HepG2 (cell line): ENCODE data around the gene CHRNB1. TPM values are rescaled to one million over a fixed set of nuclear protein-coding genes. Genes with fewer than 3 reads are reported as not detected.

Experiments
- ATAC-seq: fragments of 200-7000 bp; cut with Tn5 transposase; 3 replicates; pipeline ENCODE4 v1.9.1; 2020; ENCODE audit warnings: mild to moderate bottlenecking, moderate library complexity
- BruUV-seq: library from RNA; stranded (reverse); fragments of 400-500 nt; replicated peaks from 2 replicates; lab custom pipeline; 2021; lab: Mats Ljungman, UMichigan
- CTCF ChIA-PET: fragments of 300-600 bp; formaldehyde crosslinking; extraction: SDS; loops from one replicate; lab custom pipeline; 2021; ENCODE audit warnings: low total read pairs, inconsistent platforms, low intra/inter-chr PET ratio; lab: Yijun Ruan, JAX
- POLR2A ChIA-PET: fragments of 350-600 bp; sonication (Branson Sonifier 250); formaldehyde crosslinking; loops from one replicate; lab custom pipeline; 2020; ENCODE audit warnings: antibody characterized with exemption, inconsistent platforms; lab: Yijun Ruan, JAX
- DNase-seq: peaks from one replicate; pipeline ENCODE4 v3.0.0-alpha.2; 2015; ENCODE audit warnings: low spot score
- FAIRE-seq: peaks from 3 replicates; lab custom pipeline; 2011; peaks lifted over from hg19 to GRCh38; lab: Jason Lieb, UNC
- H2AFZ ChIP-seq: one replicate; pipeline ENCODE4 v1.6.1; 2011; ENCODE audit warnings: low read length, inconsistent platforms
- H3K27ac ChIP-seq: fragments of 300-600 bp; 3 replicates; pipeline ENCODE4 v1.8.0; 2011; ENCODE audit warnings: mixed run types, mild to moderate bottlenecking, mixed read lengths, low read length, inconsistent platforms; ENCODE audit not compliant: insufficient read depth; ENCODE audit errors: extremely low read length
- H3K27me3 ChIP-seq, 2 experiments: fragments of 200-600 bp in 1 of 2; 2 replicates in 1 of 2; 3 replicates in 1 of 2; pipeline versions ENCODE4 v1.6.0 to v1.8.0; 2011; ENCODE audit warnings: low read length in 2 of 2, mild to moderate bottlenecking in 2 of 2, moderate library complexity in 2 of 2, inconsistent platforms in 1 of 2; ENCODE audit not compliant: insufficient read depth in 2 of 2, control insufficient read depth in 1 of 2
- H3K36me3 ChIP-seq, 2 experiments: fragments of 200-600 bp in 1 of 2; replicated peaks in 1 of 2; 2 replicates in 1 of 2; 3 replicates in 1 of 2; pipeline versions ENCODE4 v1.5.1 to v1.8.0; 2011; ENCODE audit warnings: low read length in 2 of 2, inconsistent platforms in 1 of 2; ENCODE audit not compliant: insufficient read depth in 2 of 2, control insufficient read depth in 1 of 2
- H3K4me1 ChIP-seq: 2 replicates; pipeline ENCODE4 v1.5.1; 2012; ENCODE audit warnings: low read length, inconsistent platforms; ENCODE audit not compliant: insufficient read depth
- H3K4me2 ChIP-seq: 2 replicates; pipeline ENCODE4 v1.6.0; 2011; ENCODE audit warnings: low read depth, low read length, inconsistent platforms
- H3K4me3 ChIP-seq, 3 experiments: fragments of 200-600 bp in 1 of 3; sonication (generic), shearing (Covaris generic) in 1 of 3; replicated peaks in 1 of 3; 2 replicates each; pipeline ENCODE4 v1.5.1; 2011 to 2016; ENCODE audit warnings: low read length in 3 of 3, inconsistent platforms in 2 of 3, low read depth in 2 of 3, mild to moderate bottlenecking in 2 of 3, control low read depth in 1 of 3, mixed read lengths in 1 of 3; ENCODE audit not compliant: insufficient read depth in 1 of 3
- H3K79me2 ChIP-seq: one replicate; pipeline ENCODE4 v1.6.1; 2011; ENCODE audit warnings: low read length, inconsistent platforms; ENCODE audit not compliant: insufficient read depth
- H3K9ac ChIP-seq: 2 replicates; pipeline ENCODE4 v1.6.0; 2011; ENCODE audit warnings: mild to moderate bottlenecking, low read depth, low read length, inconsistent platforms; ENCODE audit not compliant: insufficient read depth
- H3K9me3 ChIP-seq: 2 replicates; pipeline ENCODE4 v1.5.1; 2012; ENCODE audit warnings: mild to moderate bottlenecking, low read length
- H4K20me1 ChIP-seq: 2 replicates; pipeline ENCODE4 v1.6.0; 2011; ENCODE audit warnings: inconsistent platforms, mild to moderate bottlenecking, low read length, moderate library complexity; ENCODE audit not compliant: insufficient read depth
- CSRNP2 ChIP-seq: sonication (generic); formaldehyde crosslinking; conservative IDR thresholded peaks from 2 replicates; pipeline ENCODE4 v1.8.0; 2022; ENCODE audit warnings: low read depth, missing genetic modification reagents
- CTCF ChIP-seq: sonication (generic); formaldehyde crosslinking; IDR thresholded peaks from 2 replicates; pipeline ENCODE4 v1.5.0; 2020; ENCODE audit warnings: mild to moderate bottlenecking, missing genetic modification reagents, moderate library complexity
- ELK4 ChIP-seq: sonication (generic); formaldehyde crosslinking; IDR thresholded peaks from 2 replicates; pipeline ENCODE4 v1.9.0; 2021; ENCODE audit warnings: missing genetic modification reagents, borderline replicate concordance
- HNRNPL ChIP-seq: fragments of 200-400 bp; formaldehyde crosslinking; IDR thresholded peaks from 2 replicates; pipeline ENCODE4 v1.6.1; 2017; ENCODE audit warnings: mild to moderate bottlenecking, low read depth, low read length
- PATZ1 ChIP-seq: sonication (generic); formaldehyde crosslinking; IDR thresholded peaks from 2 replicates; pipeline ENCODE4 v1.4.0; 2020; ENCODE audit warnings: missing genetic modification reagents
- STAG1 ChIP-seq: sonication (generic); formaldehyde crosslinking; IDR thresholded peaks from 2 replicates; pipeline ENCODE4 v1.4.0; 2020; ENCODE audit warnings: missing genetic modification reagents
- TERF1 ChIP-seq: sonication (generic); formaldehyde crosslinking; IDR thresholded peaks from 2 replicates; pipeline ENCODE4 v1.8.0; 2022; ENCODE audit warnings: mild to moderate bottlenecking, missing genetic modification reagents, moderate library complexity
- ZNF275 ChIP-seq: sonication (generic); formaldehyde crosslinking; IDR thresholded peaks from 2 replicates; pipeline ENCODE4 v1.8.0; 2022; ENCODE audit warnings: missing genetic modification reagents, mild to moderate bottlenecking, inconsistent platforms, borderline replicate concordance
- ZNF441 ChIP-seq: sonication (generic); formaldehyde crosslinking; IDR thresholded peaks from 2 replicates; pipeline ENCODE4 v1.7.0; 2021; ENCODE audit warnings: missing genetic modification reagents, borderline replicate concordance
- ZNF503 ChIP-seq: sonication (generic); formaldehyde crosslinking; IDR thresholded peaks from 2 replicates; pipeline ENCODE4 v1.4.0; 2020; ENCODE audit warnings: missing genetic modification reagents
- ZNF567 ChIP-seq: sonication (generic); formaldehyde crosslinking; IDR thresholded peaks from 2 replicates; pipeline ENCODE4 v1.8.1; 2023; ENCODE audit warnings: mild to moderate bottlenecking, missing genetic modification reagents, borderline replicate concordance
- ZNF670 ChIP-seq: sonication (generic); formaldehyde crosslinking; IDR thresholded peaks from 2 replicates; pipeline ENCODE4 v1.8.0; 2022; ENCODE audit warnings: mild to moderate bottlenecking, missing genetic modification reagents, borderline replicate concordance
- WGBS: methylation state at CpG from one replicate; pipeline ENCODE4 v1.1.6; 2017; ENCODE audit warnings: low lambda C conversion rate; 5-methylcytosine and 5-hydroxymethylcytosine counted together
- in situ Hi-C: cut with HindIII; loops from 2 replicates; pipeline ENCODE4 v1.10.0; 2017; ENCODE audit warnings: low pct_unique_long_range_greater_than_20kb; ENCODE audit not compliant: extremely low pct_ligation_motif_present
- intact Hi-C: fragments of 100-400 bp; cut with micrococcal nuclease; formaldehyde crosslinking; loops from one replicate; pipeline ENCODE4 v1.10.0; 2022; ENCODE audit not compliant: unreplicated experiment
- polyA plus RNA-seq, 8 experiments: library from polyadenylated mRNA; depleted of rRNA in 3 of 8; stranded (reverse) in 7 of 8; unstranded in 1 of 8; fragments of >200 nt; fragmentation: Illumina TruSeq in 4 of 8; extraction: Trizol in 4 of 8; gene quantifications; 2 replicates each; pipeline versions ENCODE4 v1.2.1 to v1.2.3, GENCODE V29; 2011 to 2016; ENCODE audit warnings: low read depth in 4 of 8, missing spikeins in 1 of 8, mixed read lengths in 1 of 8; ENCODE audit not compliant: insufficient read depth in 1 of 8
- total RNA-seq, 5 experiments: library from RNA; depleted of rRNA; stranded (reverse); fragments of >200 nt; fragmentation: Illumina TruSeq; extraction: Trizol; gene quantifications; 2 replicates each; pipeline ENCODE4 v1.2.3, GENCODE V29; 2016; ENCODE audit warnings: low read depth in 1 of 5

Gene CHRNB1
- total and polyA plus RNA-seq, 2 of the 13 experiments (the other 11 are each of a cell fraction or from before 2014, with no cell fraction given): 5.4 to 33.7 TPM

- peak; percentile 64 for ATAC-seq
- ChIA-PET POLR2A (no interaction called here), CTCF (interaction anchor here (0.8 kb wide), 1 partner anchor 67 kb away, joined by 3 read pairs; no protein-coding TSS in a partner anchor)
- Histone ChIP-seq H2AFZ (no peak overlapping the region), H3K79me2 (no peaks in the 10 kb centered on the region), H3K9me3 (no peaks in the 10 kb centered on the region), H3K9ac (no peak overlapping the region), H3K27me3 (no peaks in the 10 kb centered on the region), H4K20me1 (no peaks in the 10 kb centered on the region), H3K27ac (no peak overlapping the region), H3K36me3 (peaks cover 46 to 81% of the 10 kb centered on the region in 2 experiments), H3K4me3 (no peak overlapping the region), H3K4me1 (no peaks in the 10 kb centered on the region), H3K4me2 (no peak overlapping the region)
- FAIRE-seq: no peak
- intact Hi-C loops (loop anchor here (5.0 kb wide), 1 partner anchor 146 kb away; the partner anchor contains the start of gene TMEM95), in situ Hi-C loops (no loop called here)
- no peak for DNase-seq
- no TSS peak for BruUV-seq
- WGBS: 93% methylated on average over 14 of the region's 14 CpGs
- peak; percentile 64 for TF ChIP-seq CTCF
- no peak for TF ChIP-seq ZNF503 (CRISPR knock-in tag)
- no peak for TF ChIP-seq ELK4 (CRISPR knock-in tag)
- TF ChIP-seq PATZ1 (CRISPR knock-in tag): no peak
- no peak for TF ChIP-seq TERF1
- no peak for TF ChIP-seq HNRNPL
- TF ChIP-seq ZNF441: no peak
- no peak for TF ChIP-seq ZNF567 (CRISPR knock-in tag)
- peak; percentile 75 for TF ChIP-seq STAG1
- no peak for TF ChIP-seq ZNF670
- no peak for TF ChIP-seq CSRNP2 (CRISPR knock-in tag)
- TF ChIP-seq ZNF275: no peak
Observed at GRCh38 chr17:7502987-7503386, 58.1 kb downstream of the CHRNB1 start.
